DOHH2 (cell line): Measurements from ENCODE around the gene GDAP2.

Source experiments
- H3F3A ChIP-seq: fragments of 200-600 bp; sonication (generic), shearing (Covaris generic); 2 replicates; pipeline ENCODE4 v1.6.0; 2016; ENCODE audit warnings: antibody characterized with exemption, mild to moderate bottlenecking; ENCODE audit not compliant: control insufficient read depth, insufficient read depth
- H3K27ac ChIP-seq: fragments of 200-600 bp; sonication (generic); 2 replicates; pipeline ENCODE4 v1.5.1; 2014; ENCODE audit warnings: low read depth, mild to moderate bottlenecking, low read length, moderate library complexity
- H3K27me3 ChIP-seq: fragments of 200-600 bp; sonication (generic); 2 replicates; pipeline ENCODE4 v1.6.1; 2014; ENCODE audit warnings: mild to moderate bottlenecking, low read length, mixed read lengths; ENCODE audit not compliant: control insufficient read depth
- H3K36me3 ChIP-seq: fragments of 200-600 bp; sonication (generic); 2 replicates; pipeline ENCODE4 v1.6.1; 2014; ENCODE audit warnings: mild to moderate bottlenecking, low read length, moderate library complexity, mixed read lengths; ENCODE audit not compliant: control insufficient read depth
- H3K4me1 ChIP-seq: fragments of 200-600 bp; sonication (generic); 2 replicates; pipeline ENCODE4 v1.6.1; 2014; ENCODE audit warnings: mild to moderate bottlenecking, low read length, mixed read lengths; ENCODE audit not compliant: control insufficient read depth
- H3K4me2 ChIP-seq: fragments of 200-600 bp; sonication (generic); 2 replicates; pipeline ENCODE4 v1.6.0; 2014; ENCODE audit warnings: mild to moderate bottlenecking, low read length, moderate library complexity
- H3K4me3 ChIP-seq: fragments of 200-600 bp; sonication (generic); 2 replicates; pipeline ENCODE4 v1.5.1; 2014; ENCODE audit warnings: mild to moderate bottlenecking, low read length, mixed read lengths
- H3K79me2 ChIP-seq: fragments of 200-600 bp; sonication (generic); 2 replicates; pipeline ENCODE4 v1.6.1; 2014; ENCODE audit warnings: mild to moderate bottlenecking, low read length, mixed read lengths; ENCODE audit not compliant: control insufficient read depth
- H3K9me2 ChIP-seq: fragments of 200-600 bp; sonication (generic); replicated peaks from 2 replicates; pipeline ENCODE4 v1.6.1; 2014; ENCODE audit warnings: mild to moderate bottlenecking, low read length, mixed read lengths; ENCODE audit not compliant: control insufficient read depth
- H3K9me3 ChIP-seq: fragments of 200-600 bp; sonication (generic); 2 replicates; pipeline ENCODE4 v1.6.1; 2014; ENCODE audit warnings: antibody characterized with exemption, low read length, mixed read lengths; ENCODE audit not compliant: control insufficient read depth, insufficient read depth
- H4K20me1 ChIP-seq: fragments of 200-600 bp; sonication (generic); 2 replicates; pipeline ENCODE4 v1.6.0; 2014; ENCODE audit warnings: low read depth, mild to moderate bottlenecking, antibody characterized with exemption, low read length, moderate library complexity; ENCODE audit not compliant: control insufficient read depth, insufficient read depth
- CTCF ChIP-seq: fragments of 200-600 bp; sonication (generic); IDR thresholded peaks from one replicate; pipeline ENCODE4 v1.5.1; 2014; ENCODE audit warnings: antibody characterized with exemption, mild to moderate bottlenecking, low read depth, low read length; ENCODE audit not compliant: poor library complexity, severe bottlenecking
- EZH2phosphoT487 ChIP-seq: fragments of 200-600 bp; sonication (generic); IDR thresholded peaks from 2 replicates; pipeline ENCODE4 v1.6.1; 2017; ENCODE audit warnings: borderline replicate concordance, mild to moderate bottlenecking, antibody characterized with exemption, low read length, moderate library complexity, mixed read lengths

The GDAP2 gene

GRCh38 chr1:117942293-117942692, 12.9 kb upstream of the GDAP2 start:
- Histone ChIP-seq H3K27ac (no peak overlapping the region), H3K9me3 (no peaks in the 10 kb centered on the region), H3F3A (no peaks in the 10 kb centered on the region), H3K4me2 (no peak overlapping the region), H3K36me3 (peaks cover 93% of the 10 kb centered on the region), H3K4me1 (no peaks in the 10 kb centered on the region), H3K4me3 (no peak overlapping the region), H3K9me2 (no peaks in the 10 kb centered on the region), H3K79me2 (no peaks in the 10 kb centered on the region), H4K20me1 (no peaks in the 10 kb centered on the region), H3K27me3 (no peaks in the 10 kb centered on the region)
- TF ChIP-seq EZH2phosphoT487 (no peak), CTCF (no peak)

GRCh38 chr1:117933769-117934168, 4.3 kb upstream of the GDAP2 start:
- peaks cover 55% of the 10 kb centered on the region for H3K79me2 ChIP-seq

GRCh38 chr1:117932576-117932975, 3.2 kb upstream of the GDAP2 start:
- TF ChIP-seq EZH2phosphoT487: no peak
- no peak for TF ChIP-seq CTCF
- H3K79me2 ChIP-seq: peaks cover 65% of the 10 kb centered on the region
- peaks cover 23% of the 10 kb centered on the region for H3K4me1 ChIP-seq
- no peaks in the 10 kb centered on the region for H3K27me3 ChIP-seq
- no peaks in the 10 kb centered on the region for H3K9me2 ChIP-seq
- no peaks in the 10 kb centered on the region; the same call in 1 of the 2 replicates for H3F3A ChIP-seq
- H4K20me1 ChIP-seq: 0 out of 2 replicates have a peak, but pooled peaks cover 5% of the 10 kb centered on the region
- H3K36me3 ChIP-seq: peaks cover 54% of the 10 kb centered on the region
- H3K4me2 ChIP-seq: no peak overlapping the region
- H3K4me3 ChIP-seq: no peak overlapping the region
- H3K27ac ChIP-seq: no peak overlapping the region
- H3K9me3 ChIP-seq: no peaks in the 10 kb centered on the region

More at GRCh38 chr1:117933769-117934168, 4.3 kb upstream of the GDAP2 start:
- Histone ChIP-seq H3K4me1 (peaks cover 15% of the 10 kb centered on the region), H4K20me1 (0 out of 2 replicates have a peak, but pooled peaks cover 5% of the 10 kb centered on the region), H3K27me3 (no peaks in the 10 kb centered on the region), H3K4me2 (no peak overlapping the region), H3F3A (no peaks in the 10 kb centered on the region; the same call in 1 of the 2 replicates), H3K27ac (no peak overlapping the region), H3K9me2 (no peaks in the 10 kb centered on the region), H3K36me3 (peaks cover 66% of the 10 kb centered on the region), H3K4me3 (no peak overlapping the region), H3K9me3 (no peaks in the 10 kb centered on the region)
- TF ChIP-seq EZH2phosphoT487: no peak
- no peak for TF ChIP-seq CTCF

- peaks cover 36% of the 10 kb centered on the region for H3K36me3 ChIP-seq
- H4K20me1 ChIP-seq: 0 out of 2 replicates have a peak, but pooled peaks cover 5% of the 10 kb centered on the region
- no peaks in the 10 kb centered on the region; the same call in 1 of the 2 replicates for H3F3A ChIP-seq
- no peaks in the 10 kb centered on the region for H3K9me3 ChIP-seq
- H3K27me3 ChIP-seq: no peaks in the 10 kb centered on the region
- H3K9me2 ChIP-seq: no peaks in the 10 kb centered on the region
- H3K79me2 ChIP-seq: peaks cover 84% of the 10 kb centered on the region
- H3K4me1 ChIP-seq: peaks cover 23% of the 10 kb centered on the region
- H3K4me3 ChIP-seq: peak overlapping the region; percentile 93
- peak overlapping the region; percentile 48 for H3K27ac ChIP-seq
- peak overlapping the region; percentile 66 for H3K4me2 ChIP-seq
- TF ChIP-seq EZH2phosphoT487 (no peak), CTCF (no peak)
Measured at GRCh38 chr1:117930484-117930883, 1.1 kb upstream of the GDAP2 start.
